ENCODE data around the gene UCN.
"Not testable (repeated sequence)": the region's sequence is repeated elsewhere in the genome, so short reads cannot be mapped to it uniquely, and the experiment has no call there.

Gene UCN

DNA sequence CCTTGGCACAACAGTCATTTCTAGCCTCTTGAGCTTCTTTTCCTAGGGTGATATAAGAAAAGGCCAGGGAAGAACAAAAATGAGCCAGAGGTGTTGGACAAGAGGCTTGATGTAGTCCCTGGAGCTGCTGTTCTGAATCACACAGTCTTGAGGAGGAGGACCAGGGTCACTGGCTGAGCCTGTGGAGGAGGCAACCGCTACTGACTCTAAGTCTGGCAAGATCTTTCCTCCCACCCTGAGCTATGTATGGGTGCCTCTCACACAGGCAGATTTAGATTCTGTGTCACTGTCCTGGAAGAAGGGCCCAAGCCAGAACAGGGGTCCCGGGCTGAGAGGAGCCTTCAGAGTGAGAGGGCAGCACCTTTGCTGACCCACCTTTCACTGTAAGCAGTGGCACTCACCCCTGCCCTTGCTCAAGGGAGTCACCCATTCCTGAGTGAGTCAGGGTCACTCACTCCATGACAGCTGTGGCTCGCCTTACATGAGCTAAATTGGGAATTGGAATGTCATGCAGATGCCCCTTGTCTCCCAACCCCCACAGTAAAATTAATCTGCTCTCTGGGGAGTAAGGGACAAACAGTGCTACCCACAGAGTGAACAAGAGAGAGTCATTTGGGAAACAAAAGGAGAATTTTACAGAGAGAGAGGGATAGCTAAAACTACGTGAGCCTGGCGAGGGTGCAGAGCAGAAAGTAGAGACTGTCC, 26.2 kb downstream of the UCN start, which contains the start of gene TRIM54:
TRIM54 (plus strand) TSS at position 575 of the 705 bp plus-strand sequence. CDS start 303 bp downstream, outside the sequence.
- no peak for DNase-seq

DNA sequence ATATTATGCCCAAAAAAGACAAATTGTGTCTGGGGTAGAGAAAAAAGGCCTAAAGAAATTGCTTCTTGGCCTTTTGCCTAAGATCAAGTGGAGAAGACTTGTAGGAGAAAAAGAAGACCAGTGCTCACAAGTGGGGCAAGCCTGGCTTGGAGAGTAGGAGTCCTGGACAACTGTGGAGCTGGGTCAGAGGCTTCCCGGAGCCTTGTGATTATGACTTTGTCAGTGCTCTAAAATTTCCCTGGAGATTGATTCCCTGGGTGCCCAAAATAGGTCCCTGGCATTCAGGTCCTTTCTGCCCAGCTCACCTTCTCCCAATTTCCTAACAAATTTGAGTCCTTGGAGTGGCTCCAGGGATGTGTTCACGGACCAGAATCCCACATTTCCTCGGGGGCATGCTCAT, 26.8 kb downstream of the UCN start:
- no peak for DNase-seq

DNA sequence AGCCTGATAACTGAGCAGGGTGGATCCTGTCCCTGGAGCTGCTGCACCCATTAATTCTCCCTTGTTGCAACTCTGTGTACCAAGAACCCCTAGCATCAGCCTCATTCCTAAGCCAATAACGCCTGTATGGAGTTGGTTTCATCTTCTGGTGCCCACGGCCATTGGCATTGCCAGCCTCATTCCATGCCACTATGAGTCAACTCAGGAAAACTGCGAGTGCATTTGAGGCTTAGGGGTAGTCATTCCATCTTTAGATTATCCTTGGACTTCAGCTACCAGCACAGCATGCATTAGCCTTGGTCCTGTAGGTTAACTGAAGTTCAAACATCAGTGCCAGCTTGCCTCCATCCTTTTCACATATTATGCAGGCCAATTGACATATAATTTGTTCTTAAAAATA, 27.4 kb downstream of the UCN start:
- DNase-seq = no peak

DNA sequence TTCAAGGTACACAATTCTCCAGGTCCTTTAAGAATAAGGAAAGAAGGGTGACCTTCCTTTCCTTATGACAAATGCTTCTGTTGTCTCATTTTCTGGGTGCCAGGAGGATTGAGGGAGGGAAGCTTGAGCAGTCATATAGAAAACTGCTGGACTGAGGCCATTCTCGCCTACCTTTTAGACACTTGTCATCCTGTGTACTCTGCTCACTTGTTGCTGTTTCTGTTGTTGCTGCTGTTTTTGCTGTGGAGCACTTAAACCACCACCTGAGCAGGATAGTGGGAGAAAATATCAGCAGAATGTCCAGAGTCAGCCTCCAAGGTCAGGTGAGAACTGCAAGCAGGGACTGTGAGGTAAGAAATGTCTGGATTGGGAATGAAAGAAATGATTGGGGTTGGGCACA, 30.2 kb downstream of the UCN start:
- no peak for DNase-seq

DNA sequence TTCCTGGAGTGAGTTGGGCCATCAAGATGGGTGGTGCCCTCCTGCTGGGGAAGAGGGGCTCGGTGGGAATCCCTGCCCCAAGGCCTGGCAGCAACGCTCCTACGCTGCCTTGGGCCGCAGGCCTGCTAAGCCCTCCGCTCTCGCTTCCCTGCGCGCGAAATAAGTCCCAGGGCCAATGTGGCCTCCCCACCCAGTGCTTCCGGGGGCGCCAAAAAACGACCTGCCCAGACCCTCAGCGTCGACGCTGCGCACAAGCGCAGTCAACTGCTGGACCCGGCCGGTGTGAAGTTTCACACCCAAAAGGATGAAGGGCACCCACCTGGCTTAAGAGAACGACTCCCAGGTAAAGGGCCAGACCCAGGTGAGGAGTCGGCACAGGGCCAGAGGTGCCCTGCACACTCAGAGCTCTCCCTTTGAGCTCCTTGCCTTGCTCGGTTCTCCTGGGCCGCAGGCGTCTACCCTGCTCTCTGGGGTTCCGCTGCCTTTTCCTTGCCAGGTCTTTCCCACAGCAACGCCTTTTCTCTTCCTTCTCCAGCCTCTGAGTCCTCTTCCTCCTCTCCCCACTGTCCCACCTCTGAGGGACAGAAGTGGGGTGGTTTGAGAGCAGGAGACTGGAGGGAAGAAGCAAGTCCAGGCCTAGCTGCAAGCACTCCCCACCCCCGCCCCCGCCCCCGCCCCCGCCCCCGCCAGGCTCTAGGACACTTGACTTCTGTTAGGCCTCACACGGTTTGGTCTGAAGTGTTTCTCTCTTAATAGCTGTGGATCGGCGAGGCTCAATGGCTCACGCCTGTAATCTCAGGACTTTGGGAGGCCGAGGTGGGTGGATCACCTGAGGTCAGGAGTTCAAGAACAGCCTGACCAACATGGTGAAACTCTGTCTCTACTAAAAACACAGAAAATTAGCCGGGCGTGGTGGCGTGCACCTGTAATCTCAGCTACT, 32.8 kb downstream of the UCN start, which contains the start of gene DNAJC5G:
DNAJC5G (plus strand) TSS at position 223 of the 940 bp plus-strand sequence. CDS start 1,296 bp downstream, outside the sequence.
- no peak for DNase-seq

DNA sequence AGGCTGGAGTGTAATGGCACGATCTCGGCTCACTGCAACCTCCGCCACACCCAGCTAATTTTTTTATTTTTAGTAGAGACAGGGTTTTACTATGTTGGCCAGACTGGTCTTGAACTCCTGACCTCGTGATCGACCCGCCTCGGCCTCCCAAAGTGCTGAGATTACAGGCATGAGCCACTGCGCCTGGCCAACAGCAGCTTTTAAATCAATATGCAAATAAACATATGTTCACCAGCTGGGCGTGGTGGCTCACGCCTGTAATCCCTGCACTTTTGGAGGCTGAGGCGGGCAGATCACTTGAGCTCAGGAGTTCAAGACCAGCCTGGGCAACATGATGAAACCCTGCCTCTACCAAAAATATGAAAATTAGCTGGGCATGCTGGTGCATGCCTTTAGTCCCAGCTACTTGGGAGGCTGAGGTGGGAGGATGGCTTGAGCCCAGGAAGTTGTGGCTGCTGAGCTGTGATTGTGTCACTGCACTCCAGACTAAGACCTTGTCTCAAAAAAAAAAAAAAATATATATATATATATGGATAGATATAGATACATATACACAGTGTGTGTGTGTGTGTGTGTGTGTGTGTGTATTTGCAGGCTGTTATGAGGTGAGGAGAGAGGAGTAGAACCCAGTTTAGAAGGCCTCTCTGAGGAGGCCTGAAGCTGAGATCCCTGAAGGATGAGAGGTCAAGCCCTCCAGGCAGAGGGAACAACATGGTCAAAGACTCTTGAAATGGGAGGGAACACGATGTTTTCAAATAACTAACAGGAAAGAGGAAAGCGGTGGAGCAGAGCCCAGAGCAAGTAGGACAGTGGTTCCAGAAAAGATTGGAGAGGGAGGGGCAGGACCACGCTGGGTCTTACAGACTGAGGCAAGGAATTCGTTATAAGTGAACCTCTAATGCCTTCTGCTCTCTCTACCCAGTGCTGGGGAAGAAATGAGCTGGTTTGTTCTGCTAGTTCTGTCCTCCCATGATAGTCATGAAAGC, 35.4 kb downstream of the UCN start:
- DNase-seq = not testable (repeated sequence)

DNA sequence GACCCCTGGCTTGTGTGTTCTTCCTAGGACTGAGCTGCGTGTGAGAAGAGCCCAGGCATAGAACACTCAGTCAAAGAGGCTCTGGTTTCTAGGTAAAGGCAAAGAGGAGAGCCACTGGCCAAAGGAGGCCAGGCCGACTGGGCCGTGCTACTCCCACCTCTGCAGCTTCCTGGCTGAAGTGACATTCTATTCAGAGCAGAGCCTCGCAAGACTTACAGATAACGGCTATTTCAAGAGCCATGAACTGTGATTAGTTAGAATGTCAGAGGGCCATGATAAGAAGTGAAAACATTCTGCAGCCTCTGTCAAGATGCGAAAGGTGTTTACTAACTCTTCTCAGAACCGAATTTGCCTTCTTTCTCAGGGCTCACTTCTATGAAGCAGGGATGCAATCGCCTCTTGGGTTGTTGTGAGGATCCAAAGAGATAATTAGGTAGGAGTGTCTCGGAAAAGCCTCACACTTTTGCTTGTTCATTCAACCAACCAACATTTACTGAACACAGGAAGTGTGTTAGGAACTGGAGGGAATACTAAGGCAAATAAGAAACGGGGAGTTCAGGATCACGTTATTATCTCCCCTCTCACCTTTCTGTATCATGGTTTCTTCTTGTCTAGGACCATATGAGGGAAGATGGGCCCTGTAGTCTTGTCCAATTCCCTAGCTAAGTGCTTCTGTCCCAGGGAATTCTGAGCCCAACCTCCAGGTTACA, 36.5 kb downstream of the UCN start:
- no peak for DNase-seq

DNA sequence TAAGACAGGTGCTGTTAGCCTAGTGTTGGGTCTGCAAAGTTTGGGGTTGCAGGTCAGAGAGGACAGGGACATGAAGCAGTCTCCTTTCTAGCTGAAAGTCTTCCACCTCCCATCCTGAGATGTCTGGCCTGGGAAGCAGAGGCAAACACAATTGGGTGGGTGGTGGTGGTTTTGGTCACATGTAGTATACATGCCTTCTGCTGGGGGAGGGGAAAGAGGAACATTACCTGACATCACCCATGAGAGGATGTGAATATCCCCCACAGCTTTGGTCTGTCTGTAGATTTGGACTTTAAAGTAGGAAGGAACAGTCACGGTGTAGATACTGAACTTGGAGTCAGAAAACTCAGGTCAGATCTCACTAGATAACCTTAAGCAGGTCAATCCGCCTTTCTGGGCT, 37.6 kb downstream of the UCN start:
- DNase-seq = no peak

DNA sequence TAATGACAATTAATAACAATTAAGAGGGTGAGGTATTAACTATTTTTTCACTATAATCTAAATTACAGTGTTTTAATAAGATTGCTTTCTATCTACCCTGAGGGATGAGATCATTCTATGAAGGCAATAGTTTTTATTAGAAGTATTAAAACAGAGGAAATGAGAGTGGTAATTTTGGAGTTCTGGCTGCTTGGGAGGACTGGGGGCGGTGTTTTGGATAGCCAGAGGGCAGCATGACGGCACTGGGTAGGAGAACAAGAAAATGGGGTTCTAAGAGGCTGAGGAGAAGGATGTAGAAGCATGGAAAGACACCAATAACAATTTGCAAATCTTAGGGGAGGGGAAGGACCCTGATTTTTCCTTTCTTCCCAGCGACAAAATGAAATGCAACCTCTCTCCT, 38.1 kb downstream of the UCN start:
- DNase-seq = no peak

DNA sequence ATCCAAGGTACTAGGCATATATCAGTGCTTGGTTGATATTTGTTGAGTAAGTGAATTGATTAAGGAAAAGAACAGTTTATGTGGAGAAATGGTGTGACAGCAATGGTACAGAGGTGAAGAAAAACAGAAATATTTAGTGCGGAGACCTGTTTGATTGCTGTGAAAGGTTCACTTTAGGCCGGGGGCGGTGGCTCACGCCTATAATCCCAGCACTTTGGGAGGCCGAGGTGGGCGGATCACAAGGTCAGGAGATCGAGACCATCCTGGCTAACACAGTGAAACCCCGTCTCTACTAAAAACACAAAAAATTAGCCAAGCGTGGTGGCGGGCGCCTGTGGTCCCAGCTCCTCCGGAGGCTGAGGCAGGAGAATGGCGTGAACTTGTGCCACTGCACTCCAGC, 39.9 kb downstream of the UCN start:
- not testable (repeated sequence) for DNase-seq

DNA sequence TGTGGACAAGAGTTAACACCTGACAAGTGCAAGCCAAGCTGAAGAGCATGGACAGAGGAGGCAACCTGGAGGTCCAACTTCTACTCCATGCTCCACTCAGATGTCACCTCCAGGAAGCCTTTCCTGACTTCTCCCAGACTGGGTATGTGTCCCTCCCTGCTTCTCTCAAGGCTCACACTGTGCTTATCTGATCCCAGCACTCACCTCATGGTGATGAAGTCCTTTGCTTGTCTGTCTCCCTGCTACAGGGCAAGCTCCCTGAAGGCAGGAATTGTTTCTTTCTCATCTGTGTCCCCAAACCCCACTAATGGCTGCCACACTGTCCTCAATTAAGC, 42.7 kb downstream of the UCN start:
- no peak for DNase-seq

DNA sequence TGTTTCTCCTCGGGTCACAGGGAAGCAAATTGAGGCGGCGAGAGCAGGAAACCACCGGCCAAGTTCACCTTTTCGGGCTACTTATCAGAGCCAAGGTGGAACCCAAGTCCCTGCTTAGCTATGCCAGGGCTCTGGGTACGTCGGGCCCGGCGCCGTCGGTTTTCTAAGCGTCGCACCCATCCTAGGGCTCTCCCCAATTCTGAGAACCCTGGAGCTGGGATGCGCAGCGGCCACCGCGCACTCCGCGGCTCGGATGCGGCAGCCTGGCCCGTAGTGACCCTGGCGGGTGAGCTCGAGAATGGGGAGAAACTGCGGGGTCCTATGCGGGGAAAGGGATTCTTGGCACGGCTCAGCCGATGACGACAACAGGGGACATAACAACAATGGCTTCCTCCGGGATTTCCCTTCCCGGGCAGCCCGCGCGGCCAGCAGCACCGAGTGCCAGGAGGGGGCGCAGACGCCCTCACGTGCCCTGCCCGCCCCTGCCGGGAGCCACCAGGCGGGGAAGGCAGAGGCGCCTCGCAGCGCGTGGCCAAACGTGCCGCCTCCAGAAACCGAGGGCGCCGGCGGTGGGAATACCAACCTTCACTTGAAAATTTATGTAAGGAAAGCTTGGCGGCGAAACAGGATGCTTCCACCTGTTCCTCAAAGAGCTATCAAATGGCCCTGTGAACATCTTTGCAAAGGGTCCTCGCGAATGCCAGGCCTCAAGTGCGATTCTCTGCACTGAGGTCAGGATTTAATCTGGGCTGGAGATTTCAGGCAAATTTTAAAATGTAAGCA, 43.3 kb downstream of the UCN start:
- peak; percentile 59 for DNase-seq

DNA sequence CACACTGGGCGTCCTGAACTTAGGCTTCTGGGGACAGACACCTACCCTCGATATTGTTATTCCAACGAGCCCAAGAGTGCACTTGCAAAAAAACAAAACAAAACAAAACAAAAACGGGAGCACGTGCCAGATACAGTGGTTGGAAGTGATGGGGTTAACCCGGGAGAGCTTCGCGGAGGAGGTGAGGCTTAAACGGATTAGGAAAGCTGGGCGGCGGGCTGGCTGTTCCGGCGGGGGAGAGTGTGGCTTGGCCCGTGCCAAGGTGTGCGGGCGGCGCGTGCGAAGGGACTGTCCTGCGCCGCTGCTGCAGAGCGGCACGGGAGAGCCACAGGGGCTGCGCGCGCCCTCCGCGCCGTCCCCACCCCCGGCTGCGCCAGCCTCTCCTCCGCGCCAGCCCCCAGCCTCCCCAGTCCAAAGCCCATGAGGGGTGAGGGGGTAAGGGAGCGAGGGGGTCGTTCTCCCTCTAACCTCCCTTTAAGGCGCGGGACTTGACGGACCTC, 43.9 kb downstream of the UCN start:
- no peak for DNase-seq

DNA sequence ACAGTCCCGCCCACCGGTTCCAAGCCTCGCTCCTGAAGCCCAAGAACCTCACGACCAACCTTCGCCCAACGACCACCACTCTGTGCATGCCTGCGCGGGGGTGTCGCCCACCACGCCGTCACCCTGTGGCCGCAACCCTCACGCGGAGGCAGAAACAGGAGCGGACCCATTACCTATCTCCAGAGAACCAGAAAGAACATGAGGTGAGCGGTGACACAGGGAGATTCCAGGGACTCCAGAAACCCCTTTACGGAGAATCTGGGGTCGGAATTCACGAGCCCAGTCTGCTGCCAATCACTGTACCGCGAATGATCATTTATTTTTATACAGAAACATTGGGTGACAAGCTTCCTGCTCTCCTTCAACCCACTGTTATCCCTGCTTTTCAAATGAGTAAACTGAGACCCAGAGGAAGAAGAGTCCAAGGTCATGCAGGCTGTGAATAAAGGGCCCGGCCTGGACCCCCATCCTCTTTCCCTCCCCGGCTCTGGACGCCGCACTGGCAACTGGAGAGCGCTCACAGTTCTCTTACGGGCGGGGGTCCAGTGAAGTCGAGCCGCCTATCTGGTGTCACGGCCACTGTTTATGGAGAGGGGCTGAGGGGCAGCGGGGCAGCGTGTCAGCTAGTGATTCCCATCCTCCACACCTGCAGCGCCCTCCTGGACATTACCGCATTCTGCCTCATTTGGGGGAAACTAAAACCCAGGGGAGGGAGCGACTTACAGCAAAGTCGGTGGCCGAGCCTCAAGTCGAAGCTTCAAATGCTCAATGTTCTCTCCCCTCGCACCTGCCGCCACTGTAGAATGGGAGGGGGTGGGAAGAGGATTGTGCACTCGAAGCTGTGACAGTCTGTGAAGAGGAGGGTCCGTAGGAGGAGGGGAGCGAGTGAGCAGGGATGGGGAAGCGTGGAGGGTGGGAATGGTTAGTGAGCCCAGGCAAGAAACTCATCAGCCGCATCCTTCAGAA, 44.7 kb downstream of the UCN start:
- no peak for DNase-seq

DNA sequence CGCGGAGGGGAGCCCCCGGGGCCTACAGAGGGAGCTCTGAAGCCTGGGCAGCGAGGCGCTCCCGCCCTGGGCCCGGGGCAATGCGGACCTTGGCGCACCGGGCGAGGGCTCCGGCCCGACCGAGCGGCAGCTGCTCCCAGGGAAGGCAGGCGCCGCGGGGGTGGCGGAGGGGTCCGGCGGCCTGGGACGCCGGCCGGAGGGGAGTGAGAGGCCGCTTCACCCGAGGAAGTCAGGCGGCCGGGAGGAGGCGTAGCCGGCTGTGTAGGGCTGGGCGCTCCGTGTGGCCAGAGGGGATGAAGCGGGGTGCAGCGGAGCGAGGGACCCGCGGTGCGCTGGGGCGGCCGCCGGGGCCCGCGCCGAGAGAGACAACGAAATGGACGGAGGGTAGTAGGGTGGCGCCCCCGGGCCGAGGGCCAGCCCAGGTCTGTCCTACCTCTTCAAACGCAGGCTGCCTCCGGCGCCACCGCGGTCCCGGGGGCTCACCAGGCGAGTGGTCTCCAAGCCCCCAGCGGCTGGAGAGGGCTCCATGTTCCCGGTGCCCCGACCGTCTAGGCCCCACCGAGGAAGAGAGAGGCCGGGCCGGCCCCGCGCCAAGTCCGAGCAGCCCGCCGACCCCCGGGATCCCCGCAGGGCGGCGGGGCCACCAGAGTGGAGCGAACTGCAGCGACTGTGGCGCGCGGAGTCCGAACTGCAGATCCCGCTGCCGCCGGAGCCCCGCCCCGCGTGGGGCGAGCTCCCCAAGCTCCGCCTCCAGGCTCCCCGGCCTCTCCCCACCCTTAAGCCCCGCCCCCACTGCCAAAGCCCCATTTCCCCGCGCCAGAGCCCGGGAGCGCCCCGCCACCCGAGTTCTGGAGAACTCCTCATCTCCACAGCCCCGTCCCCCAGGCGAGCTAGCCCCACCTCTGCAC, 45.6 kb downstream of the UCN start, which contains the start of gene SLC30A3:
SLC30A3 (minus strand) TSS at position 669 of the 908 bp plus-strand sequence; CDS start at position 528, 141 bp downstream.
- DNase-seq = no peak

DNA sequence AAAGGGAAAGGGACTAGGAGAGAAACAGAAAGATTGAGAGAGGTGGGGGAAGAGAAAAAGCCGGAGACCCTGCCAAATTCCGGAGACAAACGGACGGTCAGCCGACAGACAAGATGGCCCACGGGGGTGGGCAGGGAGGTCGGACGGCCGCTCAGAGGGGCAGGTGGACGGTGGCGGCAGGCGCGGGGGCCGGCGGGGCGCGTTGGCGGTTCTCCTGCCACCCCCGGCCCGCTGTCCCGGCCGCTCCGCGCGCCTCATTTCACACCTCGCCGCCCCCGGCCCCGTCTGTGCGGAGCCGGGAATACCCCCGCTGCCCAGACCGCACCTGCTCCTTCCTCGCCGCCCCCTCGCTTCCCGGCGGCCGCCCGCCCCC, 46.3 kb downstream of the UCN start:
- DNase-seq = no peak

DNA sequence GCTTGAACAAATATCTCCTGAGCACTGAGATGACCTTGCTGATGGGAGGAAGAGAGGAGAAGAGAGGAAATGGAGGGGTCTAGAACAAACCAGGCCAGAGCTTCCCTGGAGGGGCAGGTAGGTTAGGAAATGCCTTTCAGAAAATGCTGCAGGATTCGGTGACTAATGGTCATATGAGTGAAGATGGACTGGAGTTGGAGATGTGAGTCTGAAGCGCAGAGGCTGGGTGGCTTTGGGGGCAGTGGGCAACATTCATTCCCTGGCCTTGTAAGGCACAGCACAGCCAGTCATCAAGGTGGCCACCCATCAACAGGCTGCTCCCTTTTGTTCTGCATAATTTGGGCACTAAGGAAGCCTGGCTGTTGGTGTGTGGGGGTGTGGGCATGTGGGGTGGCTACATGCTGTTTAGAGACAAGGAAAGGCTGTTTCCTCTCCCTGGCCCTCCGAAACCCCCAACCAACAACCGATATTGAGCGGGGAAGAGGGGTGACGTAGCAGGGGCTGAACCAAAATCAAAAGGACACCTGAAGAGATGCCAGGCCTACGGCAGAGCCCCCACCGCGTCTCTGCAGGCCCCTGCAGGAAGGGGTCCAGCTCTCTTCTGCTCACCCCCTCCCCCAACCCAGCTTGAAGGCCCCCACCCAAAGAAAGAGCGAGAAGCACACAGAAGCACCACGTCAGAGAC, 46.9 kb downstream of the UCN start:
- no peak for DNase-seq

DNA sequence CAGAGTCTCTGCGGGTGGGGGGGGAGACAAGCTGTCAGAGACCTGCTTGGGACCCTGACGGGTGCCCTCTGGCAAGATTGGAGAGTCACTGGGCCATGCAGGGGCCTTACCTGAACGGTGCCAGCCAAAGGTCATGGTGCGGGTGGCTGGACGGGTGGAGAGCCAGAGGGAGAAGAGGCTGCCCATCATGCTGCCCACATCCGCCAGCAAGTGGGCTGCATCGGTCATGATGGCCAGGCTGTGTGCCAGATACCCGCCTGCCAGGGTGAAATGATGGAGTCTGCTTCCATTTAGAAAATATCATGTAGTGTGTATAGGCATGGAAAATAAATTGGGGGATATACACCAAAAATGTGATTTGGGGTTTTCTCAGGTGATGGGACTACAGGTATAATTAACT, 50.2 kb downstream of the UCN start:
- no peak for DNase-seq
